Progenitor cell of endocrine pancreas (in vitro differentiated cells): ENCODE results near the gene LRMDA. TPM values are rescaled to one million over a fixed set of nuclear protein-coding genes. Genes with fewer than 3 reads are reported as not detected.

Experiments
- DNase-seq: peaks from one replicate; pipeline ENCODE4 v3.0.0; 2021; ENCODE audit warnings: low spot score; ENCODE audit not compliant: unreplicated experiment
- H3K27ac Mint-ChIP-seq: 2 replicates; pipeline ENCODE4 v1.8.0; 2021; ENCODE audit warnings: mild to moderate bottlenecking, moderate library complexity, mixed read lengths
- H3K27me3 Mint-ChIP-seq: 2 replicates; pipeline ENCODE4 v1.8.0; 2021; ENCODE audit warnings: mixed read lengths
- H3K36me3 Mint-ChIP-seq: 2 replicates; pipeline ENCODE4 v1.8.0; 2022; ENCODE audit warnings: mixed read lengths; ENCODE audit not compliant: insufficient read depth
- H3K4me1 Mint-ChIP-seq: 2 replicates; pipeline ENCODE4 v1.8.0; 2021; ENCODE audit warnings: low read depth, mixed read lengths
- H3K4me3 Mint-ChIP-seq: 2 replicates; pipeline ENCODE4 v1.8.0; 2021; ENCODE audit warnings: low read depth, mild to moderate bottlenecking, moderate library complexity, mixed read lengths
- H3K9me3 Mint-ChIP-seq: 2 replicates; pipeline ENCODE4 v1.8.0; 2021; ENCODE audit warnings: low read depth, mixed read lengths
- CTCF ChIP-seq: fragments of 200-600 bp; sonication (generic); IDR thresholded peaks from one replicate; pipeline ENCODE4 v1.5.0; 2021; ENCODE audit warnings: antibody characterized with exemption, mild to moderate bottlenecking; ENCODE audit not compliant: unreplicated experiment
- total RNA-seq: library from RNA; stranded (reverse); gene quantifications from 2 replicates; pipeline ENCODE4 v1.2.1, GENCODE V29; 2021

Gene LRMDA
- total RNA-seq, 1 donor from 2014 or later: 6.5 TPM

DNA sequence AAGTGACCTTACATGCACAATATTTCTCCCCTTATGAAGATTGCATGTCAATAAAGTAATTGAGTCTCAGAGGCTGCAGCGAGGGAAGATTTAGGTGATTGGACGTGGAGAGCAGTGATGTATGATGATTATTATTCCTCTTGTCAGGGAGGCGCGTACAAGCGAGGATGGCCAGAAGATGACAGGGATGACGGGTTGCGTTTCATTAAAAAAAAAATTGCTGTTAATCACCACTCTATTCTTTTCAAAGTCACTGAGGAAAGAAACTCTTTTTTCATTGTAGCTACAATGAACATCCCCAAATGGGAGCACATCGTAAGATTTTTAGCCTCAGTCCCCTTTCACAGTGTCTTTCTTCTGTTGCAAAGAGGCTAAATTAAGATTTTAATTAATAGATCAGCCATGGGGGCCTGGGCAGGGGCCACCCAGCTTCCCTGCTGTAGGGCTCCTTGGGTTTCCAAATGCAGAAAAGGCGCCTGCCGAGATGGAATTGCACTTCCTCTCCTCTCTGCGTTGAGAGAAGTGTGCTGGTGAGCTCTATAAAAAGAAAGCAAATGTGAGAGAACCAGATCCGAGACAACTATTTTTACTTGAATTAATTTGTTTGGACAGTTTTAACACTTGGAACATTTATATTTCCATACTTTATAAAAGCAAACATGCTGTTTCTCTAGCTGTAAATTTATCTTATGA, 998.1 kb downstream of the LRMDA start:
- Mint-ChIP-seq H3K27ac (no peak overlapping the region), H3K36me3 (no peaks in the 10 kb centered on the region), H3K4me3 (no peak overlapping the region), H3K4me1 (peaks cover 24% of the 10 kb centered on the region), H3K27me3 (peaks cover 30% of the 10 kb centered on the region), H3K9me3 (peaks cover 3% of the 10 kb centered on the region)
- no peak for TF ChIP-seq CTCF
- no peak for DNase-seq

DNA sequence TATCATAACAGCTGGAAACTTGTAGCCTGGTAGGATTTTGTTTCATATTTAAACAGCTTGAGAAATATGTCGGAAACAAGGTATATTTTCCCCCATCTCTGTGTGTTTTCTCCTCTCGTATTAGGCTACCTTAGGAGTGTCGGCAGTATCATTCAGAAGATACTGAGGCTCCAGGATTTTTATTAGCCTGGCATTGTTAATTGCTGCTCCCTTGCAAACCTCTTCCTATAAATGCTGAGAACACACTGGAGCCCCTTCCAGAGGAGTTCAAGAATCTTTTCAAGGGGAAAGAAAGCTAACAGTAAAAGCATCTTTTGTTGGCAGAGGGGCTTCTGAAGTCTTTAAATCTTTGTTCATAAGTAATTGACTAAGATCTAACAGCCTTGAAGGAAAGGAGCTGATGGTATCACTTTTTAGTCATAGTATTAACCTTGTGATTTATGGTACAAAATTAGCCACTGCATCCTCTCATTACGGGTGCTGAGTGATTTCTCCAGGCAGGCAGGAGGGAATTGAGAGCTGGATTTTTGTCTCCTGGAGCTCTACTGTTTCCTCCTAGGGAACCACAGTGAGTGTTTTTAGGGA, 998.7 kb downstream of the LRMDA start:
- Mint-ChIP-seq H3K27ac (no peak overlapping the region), H3K4me1 (peaks cover 24% of the 10 kb centered on the region), H3K9me3 (peaks cover 3% of the 10 kb centered on the region)

DNA sequence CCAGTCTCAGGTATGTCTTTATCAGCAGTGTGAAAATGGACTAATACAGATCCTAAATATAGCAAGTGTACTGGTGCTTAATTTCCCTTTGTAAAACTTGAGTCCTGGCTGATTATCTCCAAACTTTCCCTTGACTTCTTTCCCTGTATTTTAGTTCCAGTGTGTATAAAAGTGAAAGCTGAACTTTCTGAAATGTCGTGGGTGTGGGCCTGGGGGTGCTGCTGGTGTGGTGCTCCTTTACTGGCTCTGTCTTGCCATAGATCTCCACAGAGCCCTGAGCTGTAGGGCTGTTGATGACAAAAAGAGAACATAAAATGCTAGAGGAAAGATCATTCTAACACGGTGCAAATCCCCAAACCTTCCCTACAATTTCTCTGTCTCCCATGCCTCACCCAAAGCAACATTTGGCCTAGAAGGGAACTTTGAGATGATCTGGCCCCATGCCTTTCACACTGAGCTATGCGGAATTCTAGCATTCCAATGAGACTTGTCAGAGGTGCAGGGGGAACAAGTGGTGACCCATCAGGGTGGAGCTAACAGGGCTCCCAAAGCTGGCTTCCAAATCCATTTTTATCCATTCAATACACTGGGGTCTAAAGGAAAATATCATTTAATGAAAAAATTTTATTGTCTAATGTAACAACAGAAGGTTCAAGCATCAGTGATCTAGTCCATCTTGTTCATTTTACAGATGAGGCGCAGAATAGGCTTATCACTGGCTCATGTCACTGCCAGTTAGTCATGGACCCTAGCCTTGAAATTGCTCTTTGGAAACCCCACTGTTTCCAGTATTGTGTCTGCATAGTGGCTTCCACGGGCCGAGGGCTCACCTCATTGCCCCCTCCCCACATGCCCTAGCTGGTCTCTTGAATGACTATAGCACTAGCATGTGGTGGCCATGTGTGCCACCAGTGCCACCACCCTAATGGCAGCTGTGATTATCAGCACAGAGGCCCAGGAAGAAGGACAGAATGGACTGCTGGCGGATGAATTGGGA, 1000.9 kb downstream of the LRMDA start:
- no peak overlapping the region for H3K27ac Mint-ChIP-seq
- H3K4me3 Mint-ChIP-seq: no peak overlapping the region
- no peak for DNase-seq
- no peak for TF ChIP-seq CTCF
- peaks cover 3% of the 10 kb centered on the region for H3K9me3 Mint-ChIP-seq
- no peaks in the 10 kb centered on the region for H3K36me3 Mint-ChIP-seq
- H3K4me1 Mint-ChIP-seq: peaks cover 24% of the 10 kb centered on the region
- H3K27me3 Mint-ChIP-seq: peaks cover 51% of the 10 kb centered on the region

More for the DNA sequence above, 998.7 kb downstream of the LRMDA start:
- H3K4me3 Mint-ChIP-seq: no peak overlapping the region
- H3K36me3 Mint-ChIP-seq: no peaks in the 10 kb centered on the region
- DNase-seq: no peak
- TF ChIP-seq CTCF: no peak
- H3K27me3 Mint-ChIP-seq: peaks cover 32% of the 10 kb centered on the region

DNA sequence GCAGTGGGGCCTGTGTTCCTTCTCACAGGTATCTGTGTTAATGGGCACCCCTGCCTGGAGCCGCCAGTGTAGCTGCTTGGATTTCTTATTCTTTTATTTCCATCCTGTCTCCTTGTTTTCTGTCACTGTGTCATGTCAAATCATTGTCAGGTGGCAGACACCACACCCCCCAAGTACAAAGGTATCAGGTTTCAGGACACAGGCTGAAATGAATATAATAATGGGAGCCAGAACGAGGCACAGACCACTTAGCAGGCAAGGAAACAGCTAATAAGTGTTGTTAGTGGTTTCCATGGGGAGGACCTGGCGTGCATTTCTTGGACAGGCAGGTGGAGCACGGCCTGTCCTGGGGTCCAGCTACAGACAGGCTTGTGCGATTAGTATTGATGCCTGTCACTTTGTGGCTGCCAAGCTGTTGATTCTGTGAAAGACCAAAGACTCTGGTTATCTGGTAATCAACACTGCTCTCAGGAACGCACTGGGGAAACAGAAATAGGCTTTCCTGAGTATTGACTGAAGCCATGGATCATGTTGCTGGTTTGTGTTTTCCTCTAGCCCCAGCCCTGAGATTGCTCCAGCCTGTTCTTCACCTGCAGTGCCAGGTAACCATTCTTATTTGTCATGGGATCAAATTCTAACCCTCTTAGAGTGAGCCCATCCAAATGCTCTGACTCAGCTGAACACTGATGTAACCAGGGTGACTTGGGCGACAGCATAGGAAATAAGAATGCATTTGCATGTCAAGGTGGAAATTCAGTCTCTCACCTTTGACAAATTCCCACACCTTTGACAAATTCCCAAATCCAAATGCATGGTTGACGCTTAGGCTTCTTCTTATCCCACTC, 1002.0 kb downstream of the LRMDA start:
- Mint-ChIP-seq H3K27ac (peak overlapping the region; percentile 62), H3K36me3 (no peaks in the 10 kb centered on the region), H3K27me3 (peaks cover 57% of the 10 kb centered on the region), H3K4me3 (no peak overlapping the region), H3K4me1 (peaks cover 24% of the 10 kb centered on the region), H3K9me3 (no peaks in the 10 kb centered on the region)
- TF ChIP-seq CTCF: no peak
- no peak for DNase-seq
